ENCODE measurements around the gene ASCL5. TPM values are rescaled to one million over a fixed set of nuclear protein-coding genes. Genes with fewer than 3 reads are reported as not detected.

Gene ASCL5
- total RNA-seq, 1 experiment from 2014 or later: 0.31 TPM

- CTCF ChIA-PET: interaction anchor here (0.5 to 3.0 kb wide), 7 partner anchors 8 to 1082 kb away, joined by 3 to 18 read pairs (median 3); no protein-coding TSS in a partner anchor
- Mint-ChIP-seq H3K4me1 (peaks cover 6% of the 10 kb centered on the region; the same call in 1 of the 2 replicates), H3K27me3 (ENCODE audit: low read depth) (no peaks in the 10 kb centered on the region)
Observed at GRCh38 chr1:201088901-201089525, 38.0 kb downstream of the ASCL5 start.

More at GRCh38 chr1:201088901-201089525, 38.0 kb downstream of the ASCL5 start:
- TF ChIP-seq PRRX2 (CRISPR knock-in tag; IDR thresholded peaks at IDR 0.05): no peak
- TF ChIP-seq TCF7 (CRISPR knock-in tag; IDR thresholded peaks at IDR 0.05; ENCODE audit: low read depth): no peak
- no peak for TF ChIP-seq MXD4 (CRISPR knock-in tag; IDR thresholded peaks at IDR 0.05; ENCODE audit: borderline replicate concordance)
- TF ChIP-seq STAT6 (CRISPR knock-in tag; conservative IDR thresholded peaks at IDR 0.05; ENCODE audit: low read depth): no peak
- no peak for TF ChIP-seq FOXK1 (CRISPR knock-in tag; IDR thresholded peaks at IDR 0.05)
- no peak for TF ChIP-seq MAX (CRISPR knock-in tag; IDR thresholded peaks at IDR 0.05)
- TF ChIP-seq AFF4 (CRISPR knock-in tag; IDR thresholded peaks at IDR 0.05; ENCODE audit: borderline replicate concordance): no peak
- TF ChIP-seq FOXJ3 (CRISPR knock-in tag; IDR thresholded peaks at IDR 0.05; ENCODE audit: borderline replicate concordance): no peak
- no peak for TF ChIP-seq SMAD3 (CRISPR knock-in tag; IDR thresholded peaks at IDR 0.05; ENCODE audit: borderline replicate concordance)
- no peak for TF ChIP-seq E2F1 (CRISPR knock-in tag; IDR thresholded peaks at IDR 0.05)
- TF ChIP-seq ZNF317 (CRISPR knock-in tag; IDR thresholded peaks at IDR 0.05; ENCODE audit: borderline replicate concordance, low read depth): no peak
- no peak for TF ChIP-seq NR2C2 (CRISPR knock-in tag; IDR thresholded peaks at IDR 0.05)
- no peak for TF ChIP-seq MLX (CRISPR knock-in tag; IDR thresholded peaks at IDR 0.05)
- Mint-ChIP-seq H3K4me3 (no peak overlapping the region), H3K36me3 (no peaks in the 10 kb centered on the region), H3K9me3 (no peaks in the 10 kb centered on the region), H3K27ac (no peak overlapping the region)
- no peak for DNase-seq (ENCODE audit: low spot score)
- ATAC-seq: no peak
- POLR2A ChIA-PET: no interaction called here

Data from WTC11 (cell line).